Measurements from ENCODE around the gene MESD. TPM values are rescaled to one million over a fixed set of nuclear protein-coding genes. Genes with fewer than 3 reads are reported as not detected.

The MESD gene
- total and polyA plus RNA-seq, 2 of the 4 experiments (the other 2 are of a cell fraction): 10.0 to 14.0 TPM

DNA sequence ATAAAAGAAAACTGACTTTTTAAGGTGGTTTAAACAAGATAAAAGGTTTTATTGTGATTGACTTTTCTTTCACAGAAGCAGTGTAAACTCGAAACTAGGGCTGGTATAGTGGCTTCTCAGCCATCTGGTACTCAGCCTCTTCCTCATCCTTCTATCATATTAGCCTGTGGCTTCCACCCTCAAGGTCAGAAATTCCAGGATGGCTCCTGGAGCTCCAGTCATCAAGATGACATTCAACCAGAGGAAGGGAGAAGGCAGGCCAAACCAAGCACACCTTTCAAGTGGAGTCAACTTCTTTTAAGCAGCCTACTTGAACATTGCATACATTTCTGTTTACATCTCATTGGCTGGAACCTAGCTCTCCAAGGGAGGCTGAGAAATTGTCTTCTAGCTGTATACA lies 1.3 kb upstream of the MESD start:
- intact Hi-C loops (cut with micrococcal nuclease): no loop called here
- H3K9ac ChIP-seq (ENCODE audit: low read depth, low read length): no peak overlapping the region
- no peaks in the 10 kb centered on the region for H3K27me3 ChIP-seq (ENCODE audit: control insufficient read depth, insufficient read depth, low read length)
- H2AK9ac ChIP-seq (replicated peaks; ENCODE audit: low read depth, low read length, poor library complexity): no peak overlapping the region
- H3K4me3 ChIP-seq (ENCODE audit: insufficient read depth, low read depth, low read length): no peak overlapping the region
- H3K9me3 ChIP-seq (ENCODE audit: control insufficient read depth, insufficient read depth, low read length): no peaks in the 10 kb centered on the region
- peak overlapping the region; percentile 6 to 48; a peak in 3 of 4 replicates for H4K8ac ChIP-seq (ENCODE audit: low read depth in 2 of 2, low read length in 2 of 2)
- no peak overlapping the region for H3K4me2 ChIP-seq (ENCODE audit: low read depth, low read length)
- POLR2A ChIA-PET (ENCODE audit: unreplicated experiment): interaction anchor here (1.0 kb wide), 1 partner anchor 10 kb away, joined by 3 read pairs; the partner anchor contains the start of gene TLNRD1
- peak overlapping the region; percentile 5; the same call in 1 of the 2 replicates for H3K18ac ChIP-seq (ENCODE audit: low read depth, low read length)
- H2BK120ac ChIP-seq (ENCODE audit: low read depth, low read length): no peak overlapping the region
- peaks cover 6% of the 10 kb centered on the region for H3K4me1 ChIP-seq (ENCODE audit: control insufficient read depth, insufficient read depth, low read length)
- dilution Hi-C loops (cut with HindIII; ENCODE audit: low sequenced_read_pairs, unreplicated experiment): no loop called here
- peak overlapping the region; percentile 12 for H2BK5ac ChIP-seq (ENCODE audit: low read depth, low read length, poor library complexity, severe bottlenecking)
- CTCF ChIA-PET: interaction anchor here (0.6 to 1.6 kb wide), 3 partner anchors 72 to 423 kb away, joined by 3 to 8 read pairs (median 5); no protein-coding TSS in a partner anchor
- TF ChIP-seq NFE2L2 (IDR thresholded peaks at IDR 0.05; ENCODE audit: low read depth, low read length) (no peak), CEBPB (IDR thresholded peaks at IDR 0.05; ENCODE audit: low read depth, low read length) (no peak)
- peak overlapping the region; percentile 59 for H3K4ac ChIP-seq (ENCODE audit: low read depth, low read length)
- H3K23ac ChIP-seq (ENCODE audit: low read depth, low read length): peak overlapping the region; percentile 29; the same call in 1 of the 2 replicates
- H4K5ac ChIP-seq (ENCODE audit: low read depth, low read length): no peak overlapping the region
- peak overlapping the region; percentile 30; the same call in 1 of the 2 replicates for H3K27ac ChIP-seq (ENCODE audit: insufficient read depth, low read length)
- H3K14ac ChIP-seq (replicated peaks; ENCODE audit: low read depth, low read length): no peak overlapping the region
- ATAC-seq (ENCODE audit: low read depth) (no peak), DNase-seq (no peak)
- peaks cover 9 to 35% of the 10 kb centered on the region in 2 experiments for H3K79me1 ChIP-seq (ENCODE audit: low read depth in 1 of 2, low read length in 2 of 2)
- H3K56ac ChIP-seq (ENCODE audit: extremely low read depth, insufficient read depth, low read length): no peak overlapping the region
- H2BK20ac ChIP-seq (ENCODE audit: low read depth, low read length): no peak overlapping the region
- H2BK15ac ChIP-seq (ENCODE audit: low read depth, low read length): 0 out of 3 replicates have a peak overlapping the region, but pooled peaks have one; percentile 4
- no peak overlapping the region for H2AFZ ChIP-seq (replicated peaks; ENCODE audit: low read length, poor library complexity)
- H4K91ac ChIP-seq (ENCODE audit: insufficient read depth, low read depth, low read length): no peak overlapping the region
- BruUV-seq (replicated peaks): no TSS peak
- no peaks in the 10 kb centered on the region for H3K36me3 ChIP-seq (ENCODE audit: control insufficient read depth, insufficient read depth, low read length)
- peak overlapping the region; percentile 6; the same call in 1 of the 2 replicates for H2AK5ac ChIP-seq (ENCODE audit: low read depth, low read length)
- WGBS, 2 experiments (ENCODE audit: extremely low coverage in 2 of 2, insufficient read length in 1 of 2): no CpG with 5 or more reads among the region's 1 CpG
- in situ Hi-C loops (cut with MboI; ENCODE audit: low sequenced_read_pairs): loop anchor here (10.0 kb wide), 1 partner anchor 274 kb away; no protein-coding TSS in a partner anchor
- peaks cover 19% of the 10 kb centered on the region for H3K9me1 ChIP-seq (ENCODE audit: insufficient read depth, low read length)
- H4K20me1 ChIP-seq (ENCODE audit: insufficient read depth, low read length): peaks cover 13% of the 10 kb centered on the region; the same call in 1 of the 2 replicates

Data from IMR-90 (cell line).